GM12873 (cell line): ENCODE data around the gene CHMP6.

Experiments
- TF ChIP-seq, protein P1 (sequence below): IDR thresholded peaks from 2 replicates; pipeline ENCODE4 v1.5.1; 2012; ENCODE audit warnings: low read depth, mild to moderate bottlenecking, moderate library complexity, low read length, control low read depth; ENCODE audit not compliant: insufficient read depth; ENCODE audit errors: missing control alignments

CHMP6 gene

DNA sequence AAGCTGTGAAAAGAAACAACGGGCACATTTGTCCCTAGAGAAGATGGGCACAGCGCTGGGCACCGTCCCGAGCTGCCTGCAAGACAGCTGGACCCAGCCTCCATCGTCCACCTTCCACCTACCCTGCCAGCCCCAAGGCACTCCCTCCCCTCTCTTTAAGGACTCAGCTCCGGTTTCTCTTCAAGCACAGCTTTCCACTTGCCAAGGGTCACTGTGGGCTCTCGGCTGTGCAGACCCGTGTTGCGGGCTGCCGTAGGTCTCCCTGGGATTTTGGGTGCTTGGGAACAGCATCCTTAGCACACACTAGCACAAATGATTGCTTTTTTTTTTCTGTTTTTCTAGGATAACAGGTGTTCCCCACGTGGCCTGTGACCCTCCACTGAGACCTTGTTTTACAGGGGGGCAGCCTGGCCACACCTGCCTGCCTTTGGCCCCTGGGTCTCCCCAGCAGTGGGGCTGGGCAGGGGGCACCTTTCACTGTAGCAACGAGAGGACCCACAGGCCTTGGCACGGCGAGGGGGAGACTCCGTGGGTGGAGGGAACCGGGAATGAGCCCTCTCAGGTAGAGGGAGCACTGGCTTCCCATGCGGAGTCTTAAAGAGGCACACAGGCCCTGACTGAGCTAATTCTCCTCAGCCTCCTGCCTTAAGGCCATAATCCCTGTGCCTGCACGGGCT lies 1.4 kb downstream of the CHMP6 start:
- TF ChIP-seq, protein P1, sequence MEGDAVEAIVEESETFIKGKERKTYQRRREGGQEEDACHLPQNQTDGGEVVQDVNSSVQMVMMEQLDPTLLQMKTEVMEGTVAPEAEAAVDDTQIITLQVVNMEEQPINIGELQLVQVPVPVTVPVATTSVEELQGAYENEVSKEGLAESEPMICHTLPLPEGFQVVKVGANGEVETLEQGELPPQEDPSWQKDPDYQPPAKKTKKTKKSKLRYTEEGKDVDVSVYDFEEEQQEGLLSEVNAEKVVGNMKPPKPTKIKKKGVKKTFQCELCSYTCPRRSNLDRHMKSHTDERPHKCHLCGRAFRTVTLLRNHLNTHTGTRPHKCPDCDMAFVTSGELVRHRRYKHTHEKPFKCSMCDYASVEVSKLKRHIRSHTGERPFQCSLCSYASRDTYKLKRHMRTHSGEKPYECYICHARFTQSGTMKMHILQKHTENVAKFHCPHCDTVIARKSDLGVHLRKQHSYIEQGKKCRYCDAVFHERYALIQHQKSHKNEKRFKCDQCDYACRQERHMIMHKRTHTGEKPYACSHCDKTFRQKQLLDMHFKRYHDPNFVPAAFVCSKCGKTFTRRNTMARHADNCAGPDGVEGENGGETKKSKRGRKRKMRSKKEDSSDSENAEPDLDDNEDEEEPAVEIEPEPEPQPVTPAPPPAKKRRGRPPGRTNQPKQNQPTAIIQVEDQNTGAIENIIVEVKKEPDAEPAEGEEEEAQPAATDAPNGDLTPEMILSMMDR, result no peak

DNA sequence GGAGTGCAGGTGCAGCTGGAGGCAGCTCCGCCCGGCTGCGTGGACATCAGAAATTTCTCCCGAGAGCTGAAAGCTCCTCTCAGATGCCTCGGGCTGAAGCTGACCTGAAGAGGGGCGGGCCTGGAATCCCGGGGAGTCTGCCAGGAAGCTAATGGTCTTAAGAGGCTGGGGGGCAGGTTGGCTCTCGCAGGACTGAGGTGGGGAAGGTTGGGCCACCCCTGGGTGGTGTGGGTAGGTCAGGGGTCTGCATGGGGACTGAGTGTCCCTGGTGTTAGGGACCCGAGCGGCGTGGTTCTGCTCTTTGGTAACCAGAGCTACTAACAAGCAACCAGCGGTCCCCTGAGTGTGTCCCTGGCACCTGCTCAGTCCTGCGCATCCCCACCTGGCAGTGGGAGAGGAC lies 3.5 kb downstream of the CHMP6 start:
- TF ChIP-seq, protein P1, result no peak

- TF ChIP-seq, protein P1, result no peak
These were observed 5.0 kb downstream of the CHMP6 start for GRCh38 chr17:80996422-80997305.

DNA sequence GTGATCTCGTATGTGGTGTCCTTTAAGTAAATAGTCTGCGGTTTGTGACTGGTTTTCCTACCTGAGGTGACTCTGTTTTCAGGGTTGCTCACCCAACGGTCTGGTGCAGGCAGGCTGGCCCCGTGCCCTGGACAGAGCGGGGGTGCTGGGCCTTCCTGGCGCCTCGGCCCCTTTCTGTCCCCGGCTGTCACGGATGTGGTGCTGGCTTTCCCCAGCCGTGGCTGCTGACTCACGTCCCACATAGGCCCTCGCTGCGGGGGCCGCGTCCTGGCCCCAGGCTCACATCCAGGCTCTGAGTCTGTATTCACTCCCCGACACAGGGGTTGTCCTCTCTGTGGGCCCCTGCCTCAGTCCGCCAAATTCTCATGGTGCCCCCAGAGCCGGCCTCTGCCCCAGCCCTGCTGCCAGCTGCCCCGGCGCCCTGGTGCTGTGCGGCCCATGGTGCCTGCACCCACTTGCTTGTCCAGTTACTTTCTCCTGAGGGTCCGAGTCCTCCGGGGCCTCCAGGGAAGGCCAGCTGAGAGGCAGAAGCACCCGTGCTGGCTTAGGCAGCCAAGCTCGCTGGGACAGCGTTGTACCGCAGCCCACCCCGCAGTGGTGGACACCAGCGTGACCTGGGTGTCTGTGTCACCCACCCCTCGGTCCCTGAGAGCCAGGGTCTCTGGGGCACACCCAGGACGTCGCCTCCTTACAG lies 5.9 kb downstream of the CHMP6 start:
- TF ChIP-seq, protein P1, result no peak

DNA sequence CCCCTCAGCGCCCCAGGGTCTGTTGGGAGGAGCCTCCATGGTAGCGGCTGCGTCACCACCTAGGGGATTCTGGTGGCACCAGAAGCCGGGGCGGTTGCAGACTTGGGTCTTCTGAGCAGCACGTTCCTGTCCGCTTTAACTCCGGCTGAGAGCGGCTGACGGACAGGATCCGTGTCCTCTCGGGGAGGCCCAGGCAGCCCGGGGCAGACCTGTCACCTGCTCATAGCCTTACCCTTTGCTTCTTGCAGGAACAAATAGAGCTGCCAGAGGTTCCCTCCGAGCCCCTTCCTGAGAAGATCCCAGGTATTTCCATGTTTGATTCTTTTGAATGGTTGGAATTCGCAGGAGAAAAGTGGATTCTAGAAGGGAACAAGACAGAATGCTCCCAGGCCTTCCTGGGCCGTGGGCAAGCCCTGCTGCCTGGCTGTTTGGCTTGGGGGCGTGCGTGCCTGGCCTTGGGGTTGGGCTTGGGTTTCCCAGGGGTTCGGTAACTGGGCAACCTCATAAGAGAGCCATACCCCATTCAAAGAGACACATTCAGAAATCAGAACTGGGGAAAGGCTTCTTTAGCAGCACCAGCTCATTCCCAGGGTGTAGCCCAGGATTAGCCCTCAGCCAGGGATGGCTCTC lies 6.6 kb downstream of the CHMP6 start:
- TF ChIP-seq, protein P1, result no peak

DNA sequence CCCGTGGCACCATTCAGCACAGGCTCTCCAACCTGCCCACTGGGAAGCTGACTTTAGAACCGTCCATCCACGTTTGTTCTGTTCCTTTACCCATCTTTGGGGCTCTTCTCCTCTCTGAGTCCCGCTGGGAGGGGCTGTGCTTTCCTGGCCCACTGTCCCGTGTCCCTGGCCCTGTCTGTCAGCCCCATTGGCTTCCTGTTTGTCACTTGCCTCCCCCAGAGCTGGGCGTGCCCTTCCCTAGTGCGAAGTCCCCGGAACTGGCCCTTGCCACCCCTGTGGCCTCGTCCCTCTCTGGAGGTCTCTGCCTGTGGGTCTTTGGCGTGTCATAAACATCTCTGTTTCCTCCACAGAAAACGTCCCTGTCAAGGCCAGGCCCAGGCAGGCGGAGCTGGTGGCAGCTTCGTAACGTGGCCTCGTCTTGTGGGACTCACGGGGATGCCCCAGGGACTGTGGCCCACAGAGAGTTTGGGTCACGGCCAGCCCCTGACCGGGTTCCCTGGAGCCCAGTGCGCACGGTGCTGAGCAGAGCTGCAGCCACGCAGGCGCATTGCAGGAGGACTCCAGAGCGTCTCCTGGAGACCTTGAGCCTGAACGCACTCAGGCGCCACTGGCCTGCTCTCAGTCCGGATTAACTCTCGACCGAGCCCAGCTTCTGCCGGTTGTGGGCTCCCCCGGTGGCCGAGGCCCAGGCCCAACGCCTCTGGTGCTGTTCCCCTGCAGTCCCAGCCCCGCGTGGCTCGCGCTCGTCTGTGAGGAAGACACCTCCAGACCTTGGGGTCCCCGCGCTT lies 7.3 kb downstream of the CHMP6 start:
- TF ChIP-seq, protein P1, result no peak
